GM12878 (cell line): ENCODE measurements around the gene NAALADL1. TPM values are rescaled to one million over a fixed set of nuclear protein-coding genes. Genes with fewer than 3 reads are reported as not detected.

Experiments used
- ATAC-seq: fragments of 200-7000 bp; cut with Tn5 transposase; 3 replicates; pipeline ENCODE4 v1.9.1; 2020; ENCODE audit warnings: mild to moderate bottlenecking, moderate library complexity
- BruUV-seq: library from RNA; stranded (reverse); fragments of 400-500 nt; replicated peaks from 2 replicates; lab custom pipeline; 2021; lab: Mats Ljungman, UMichigan
- CTCF ChIA-PET: fragments of 300-600 bp; sonication (Branson Sonifier 250); formaldehyde crosslinking; extraction: SDS; loops from one replicate; lab custom pipeline; 2021; ENCODE audit warnings: inconsistent platforms; lab: Yijun Ruan, JAX
- POLR2A ChIA-PET: fragments of 350-600 bp; formaldehyde crosslinking; extraction: SDS; loops from one replicate; lab custom pipeline; 2021; ENCODE audit warnings: inconsistent platforms; lab: Charles Lee
- RAD21 ChIA-PET: fragments of 300-600 bp; sonication (Branson Sonifier 250); formaldehyde crosslinking; loops from one replicate; lab custom pipeline; 2023; ENCODE audit warnings: antibody characterized with exemption; ENCODE audit not compliant: unreplicated experiment; lab: Charles Lee
- SMC1A ChIA-PET: fragments of 300-600 bp; sonication (Branson Sonifier 250); formaldehyde crosslinking; loops from one replicate; lab custom pipeline; 2023; ENCODE audit not compliant: unreplicated experiment, uncharacterized antibody; lab: Charles Lee
- DNase-seq: peaks from one replicate; pipeline ENCODE4 v3.0.0-alpha.2; 2011; ENCODE audit warnings: low read depth, low spot score
- FAIRE-seq: peaks from 3 replicates; lab custom pipeline; 2011; peaks lifted over from hg19 to GRCh38; lab: Jason Lieb, UNC
- H2AFZ ChIP-seq: 2 replicates; pipeline ENCODE4 v1.6.0; 2011; ENCODE audit warnings: low read depth, low read length, control low read depth; ENCODE audit not compliant: control insufficient read depth
- H3K27ac ChIP-seq: 2 replicates; pipeline ENCODE4 v1.5.1; 2011; ENCODE audit warnings: control low read depth; ENCODE audit not compliant: control insufficient read depth, insufficient read depth
- H3K27me3 ChIP-seq, 2 experiments: replicated peaks in 1 of 2; 2 replicates each; pipeline versions ENCODE4 v1.6.0 to v1.6.1; 2011; ENCODE audit warnings: low read length in 1 of 2; ENCODE audit not compliant: control insufficient read depth in 2 of 2, insufficient read depth in 2 of 2
- H3K36me3 ChIP-seq, 2 experiments: 2 replicates each; pipeline ENCODE4 v1.5.1; 2011; ENCODE audit warnings: low read length in 1 of 2; ENCODE audit not compliant: control insufficient read depth in 2 of 2, insufficient read depth in 2 of 2
- H3K4me1 ChIP-seq: 2 replicates; pipeline ENCODE4 v1.6.1; 2011; ENCODE audit warnings: mild to moderate bottlenecking, low read length, moderate library complexity, mixed read lengths; ENCODE audit not compliant: control insufficient read depth, insufficient read depth
- H3K4me2 ChIP-seq: 2 replicates; pipeline ENCODE4 v1.6.0; 2011; ENCODE audit warnings: control low read depth; ENCODE audit not compliant: control insufficient read depth, insufficient read depth
- H3K4me3 ChIP-seq: fragments of 200-600 bp; sonication (generic); 2 replicates; pipeline ENCODE4 v1.5.1; 2016
- H3K79me2 ChIP-seq: 2 replicates; pipeline ENCODE4 v1.6.0; 2011; ENCODE audit warnings: low read length; ENCODE audit not compliant: control insufficient read depth, insufficient read depth
- H3K9ac ChIP-seq: 2 replicates; pipeline ENCODE4 v1.8.0; 2011; ENCODE audit warnings: low read length, control low read depth, mixed read lengths; ENCODE audit not compliant: control insufficient read depth, insufficient read depth
- H3K9me3 ChIP-seq: replicated peaks from 3 replicates; pipeline ENCODE4 v1.5.1; 2011; ENCODE audit warnings: mild to moderate bottlenecking, low read length; ENCODE audit not compliant: control insufficient read depth, insufficient read depth
- H4K20me1 ChIP-seq: 2 replicates; pipeline ENCODE4 v1.6.0; 2011; ENCODE audit not compliant: control insufficient read depth, insufficient read depth
- HDGF ChIP-seq: fragments of 450-650 bp; IDR thresholded peaks from 2 replicates; pipeline ENCODE4 v1.6.1; 2016; ENCODE audit warnings: antibody characterized with exemption
- IKZF2 ChIP-seq, 2 experiments: fragments of 450-650 bp; IDR thresholded peaks; 2 replicates each; pipeline ENCODE4 v1.6.1; 2017; ENCODE audit warnings: mild to moderate bottlenecking in 2 of 2, moderate library complexity in 2 of 2
- MLLT1 ChIP-seq: fragments of 450-650 bp; IDR thresholded peaks from 2 replicates; pipeline ENCODE4 v1.6.1; 2016; ENCODE audit warnings: mild to moderate bottlenecking
- SMAD5 ChIP-seq: IDR thresholded peaks from 2 replicates; pipeline ENCODE4 v1.6.1; 2016; ENCODE audit warnings: antibody characterized with exemption, low read depth
- WGBS: methylation state at CpG from one replicate; pipeline ENCODE4 v1.1.6; 2016; ENCODE audit warnings: low lambda C conversion rate; ENCODE audit not compliant: insufficient replicate concordance, insufficient coverage; ENCODE audit errors: missing lambda C conversion rate; 5-methylcytosine and 5-hydroxymethylcytosine counted together
- in situ Hi-C: fragments of 300-500 bp; cut with MboI; formaldehyde crosslinking; loops from 9 replicates; pipeline ENCODE4 v1.14.3; 2018; ENCODE audit warnings: mixed read lengths
- intact Hi-C: fragments of 100-400 bp; cut with micrococcal nuclease; formaldehyde crosslinking; loops from one replicate; pipeline ENCODE4 v1.14.2; 2022; ENCODE audit not compliant: unreplicated experiment
- polyA plus RNA-seq, 11 experiments: library from polyadenylated mRNA; depleted of rRNA in 4 of 11; unstranded in 6 of 11; stranded (reverse) in 5 of 11; fragments of >200 nt; fragmentation: Nextera tagmentation in 4 of 11; fragmentation: Illumina TruSeq in 1 of 11; extraction: Ambion mirVana in 4 of 11; extraction: Trizol in 1 of 11; gene quantifications; 1 replicate in 1 of 11; 2 replicates in 10 of 11; pipeline versions ENCODE4 v1.2.1 to v1.2.3, GENCODE V29; 2011 to 2016; ENCODE audit warnings: inconsistent platforms in 2 of 11, missing spikeins in 2 of 11, low read depth in 1 of 11
- total RNA-seq, 4 experiments: library from RNA; depleted of rRNA in 3 of 4; stranded (reverse); fragments of >200 nt in 3 of 4; fragmentation: Illumina TruSeq in 1 of 4; extraction: Trizol in 1 of 4; gene quantifications; 2 replicates each; pipeline versions ENCODE4 v1.2.1 to v1.2.3, GENCODE V29; 2013 to 2021
- TF ChIP-seq, protein P1 (sequence below): fragments of 450-650 bp; IDR thresholded peaks from 2 replicates; pipeline ENCODE4 v1.6.1; 2017; ENCODE audit warnings: antibody characterized with exemption, mild to moderate bottlenecking, moderate library complexity

Gene NAALADL1
- total and polyA plus RNA-seq, 10 of the 15 experiments (the other 5 are each of a cell fraction or from before 2014, with no cell fraction given): 0.77 to 5.5 (median 1.5) TPM

- peaks cover 17% of the 10 kb centered on the region for H3K4me1 ChIP-seq
- H3K27ac ChIP-seq: peak overlapping the region; percentile 88
- in situ Hi-C loops (no loop called here), intact Hi-C loops (loop anchor here (1.0 to 10.0 kb wide), 5 partner anchors 64 to 240 kb away; partner anchors contain the start of genes CAPN1 and VPS51)
- H3K27me3 ChIP-seq: no peaks in the 10 kb centered on the region
- peaks cover 0 to 3% of the 10 kb centered on the region in 2 experiments; a peak in 2 of 4 replicates for H3K36me3 ChIP-seq
- H3K4me3 ChIP-seq: peak overlapping the region; percentile 76
- no peaks in the 10 kb centered on the region for H3K9me3 ChIP-seq
- TF ChIP-seq SMAD5 (no peak), MLLT1 (peak; percentile 76; the same call in 1 of the 2 replicates), HDGF (peak; percentile 20; the same call in 1 of the 2 replicates), IKZF2 (IDR thresholded peaks at IDR 0.05) (no peak)
- TF ChIP-seq, protein P1, sequence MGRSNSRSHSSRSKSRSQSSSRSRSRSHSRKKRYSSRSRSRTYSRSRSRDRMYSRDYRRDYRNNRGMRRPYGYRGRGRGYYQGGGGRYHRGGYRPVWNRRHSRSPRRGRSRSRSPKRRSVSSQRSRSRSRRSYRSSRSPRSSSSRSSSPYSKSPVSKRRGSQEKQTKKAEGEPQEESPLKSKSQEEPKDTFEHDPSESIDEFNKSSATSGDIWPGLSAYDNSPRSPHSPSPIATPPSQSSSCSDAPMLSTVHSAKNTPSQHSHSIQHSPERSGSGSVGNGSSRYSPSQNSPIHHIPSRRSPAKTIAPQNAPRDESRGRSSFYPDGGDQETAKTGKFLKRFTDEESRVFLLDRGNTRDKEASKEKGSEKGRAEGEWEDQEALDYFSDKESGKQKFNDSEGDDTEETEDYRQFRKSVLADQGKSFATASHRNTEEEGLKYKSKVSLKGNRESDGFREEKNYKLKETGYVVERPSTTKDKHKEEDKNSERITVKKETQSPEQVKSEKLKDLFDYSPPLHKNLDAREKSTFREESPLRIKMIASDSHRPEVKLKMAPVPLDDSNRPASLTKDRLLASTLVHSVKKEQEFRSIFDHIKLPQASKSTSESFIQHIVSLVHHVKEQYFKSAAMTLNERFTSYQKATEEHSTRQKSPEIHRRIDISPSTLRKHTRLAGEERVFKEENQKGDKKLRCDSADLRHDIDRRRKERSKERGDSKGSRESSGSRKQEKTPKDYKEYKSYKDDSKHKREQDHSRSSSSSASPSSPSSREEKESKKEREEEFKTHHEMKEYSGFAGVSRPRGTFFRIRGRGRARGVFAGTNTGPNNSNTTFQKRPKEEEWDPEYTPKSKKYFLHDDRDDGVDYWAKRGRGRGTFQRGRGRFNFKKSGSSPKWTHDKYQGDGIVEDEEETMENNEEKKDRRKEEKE: no peak
- peak overlapping the region; percentile 89 for H2AFZ ChIP-seq
- H3K9ac ChIP-seq: peak overlapping the region; percentile 86
- POLR2A ChIA-PET: interaction anchor here (0.8 to 1.6 kb wide), 8 partner anchors 26 to 166 kb away, joined by 3 to 4 read pairs (median 4); partner anchors contain the start of genes SAC3D1 and TM7SF2
- WGBS: 34% methylated on average over 23 of the region's 23 CpGs
- RAD21 ChIA-PET: interaction anchor here (0.7 to 4.8 kb wide), 14 partner anchors 13 to 236 kb away, joined by 3 to 31 read pairs (median 4); partner anchors contain the start of genes CDC42BPG, CDCA5, FAU and MRPL49
- CTCF ChIA-PET: interaction anchor here (0.6 to 8.2 kb wide), 31 partner anchors 11 to 464 kb away, joined by 3 to 89 read pairs (median 5); partner anchors contain the start of genes ATG2A, BATF2, CDC42BPG and FAU
- SMC1A ChIA-PET: interaction anchor here (1.0 to 2.5 kb wide), 6 partner anchors 64 to 167 kb away, joined by 3 to 19 read pairs (median 3); partner anchors contain the start of genes FAU and MRPL49
- peak; percentile 26; the same call in 2 of the 3 replicates for ATAC-seq
- H3K79me2 ChIP-seq: no peaks in the 10 kb centered on the region; the same call in none of the 2 replicates
- FAIRE-seq: no peak
- no TSS peak for BruUV-seq
- no peak for DNase-seq
- H3K4me2 ChIP-seq: peak overlapping the region; percentile 93
- H4K20me1 ChIP-seq: no peaks in the 10 kb centered on the region
These were observed 43.6 kb downstream of the NAALADL1 start for GRCh38 chr11:65014726-65015227.
